GM19324 (cell line): Measurements from ENCODE around the gene ROBO4.

Experiments used
- ATAC-seq: cut with Tn5 transposase; IDR thresholded peaks from one replicate; pipeline ENCODE4 v1.9.1; 2021; ENCODE audit warnings: mild to moderate bottlenecking, moderate library complexity; ENCODE audit not compliant: unreplicated experiment, low FRiP score

The ROBO4 gene

GRCh38 chr11:124897674-124898262 is at the start of gene ROBO4:
Gene ROBO4 (minus strand): TSS chr11:124897865. CDS start chr11:124897795, 70 bp downstream.
- ATAC-seq: no peak

GRCh38 chr11:124946735-124947141 is 49.1 kb upstream of the ROBO4 start:
- no peak for ATAC-seq

GRCh38 chr11:124945826-124946225 is 48.2 kb upstream of the ROBO4 start:
- no peak for ATAC-seq

GRCh38 chr11:124944565-124944964 is 46.9 kb upstream of the ROBO4 start:
- ATAC-seq: no peak

- ATAC-seq: no peak
Observed at GRCh38 chr11:124943741-124944140, 46.1 kb upstream of the ROBO4 start.

GRCh38 chr11:124943254-124943616 is 45.6 kb upstream of the ROBO4 start:
- no peak for ATAC-seq

GRCh38 chr11:124942466-124943253 is 45.0 kb upstream of the ROBO4 start:
- ATAC-seq: no peak

GRCh38 chr11:124941703-124942102 is 44.0 kb upstream of the ROBO4 start:
- no peak for ATAC-seq

GRCh38 chr11:124938970-124939369 is 41.3 kb upstream of the ROBO4 start:
- ATAC-seq: no peak

- no peak for ATAC-seq
Observed at GRCh38 chr11:124938206-124938765, 40.6 kb upstream of the ROBO4 start.

- ATAC-seq: no peak
Observed at GRCh38 chr11:124937336-124937935, 39.8 kb upstream of the ROBO4 start.

GRCh38 chr11:124935548-124936514 is 38.2 kb upstream of the ROBO4 start, which contains the start of gene HEPACAM:
Gene HEPACAM (minus strand): TSS chr11:124936047. CDS start chr11:124936006, 41 bp downstream.
- no peak for ATAC-seq

GRCh38 chr11:124934862-124935547 is 37.3 kb upstream of the ROBO4 start:
- ATAC-seq: no peak

- ATAC-seq: peak; percentile 57
Observed at GRCh38 chr11:124930799-124931198, 33.1 kb upstream of the ROBO4 start.

GRCh38 chr11:124928942-124929665 is 31.4 kb upstream of the ROBO4 start:
- no peak for ATAC-seq

GRCh38 chr11:124923296-124923695 is 25.6 kb upstream of the ROBO4 start:
- no peak for ATAC-seq

GRCh38 chr11:124922831-124923230 is 25.2 kb upstream of the ROBO4 start:
- ATAC-seq: no peak

GRCh38 chr11:124920870-124921609 is 23.4 kb upstream of the ROBO4 start:
- no peak for ATAC-seq
